Hepatocyte (in vitro differentiated cells): Measurements from ENCODE around the gene CYP2U1.

ENCODE experiments used
- EZH2 ChIP-seq: fragments of 200-600 bp; sonication (generic); IDR thresholded peaks from 2 replicates; pipeline ENCODE4 v1.6.1; 2016; ENCODE audit warnings: antibody characterized with exemption, mild to moderate bottlenecking, borderline replicate concordance
- TF ChIP-seq, protein P1 (sequence below): fragments of 200-600 bp; sonication (generic); IDR thresholded peaks from 2 replicates; pipeline ENCODE4 v1.5.1; 2016; ENCODE audit warnings: antibody characterized with exemption, mild to moderate bottlenecking; ENCODE audit not compliant: poor library complexity

DNA sequence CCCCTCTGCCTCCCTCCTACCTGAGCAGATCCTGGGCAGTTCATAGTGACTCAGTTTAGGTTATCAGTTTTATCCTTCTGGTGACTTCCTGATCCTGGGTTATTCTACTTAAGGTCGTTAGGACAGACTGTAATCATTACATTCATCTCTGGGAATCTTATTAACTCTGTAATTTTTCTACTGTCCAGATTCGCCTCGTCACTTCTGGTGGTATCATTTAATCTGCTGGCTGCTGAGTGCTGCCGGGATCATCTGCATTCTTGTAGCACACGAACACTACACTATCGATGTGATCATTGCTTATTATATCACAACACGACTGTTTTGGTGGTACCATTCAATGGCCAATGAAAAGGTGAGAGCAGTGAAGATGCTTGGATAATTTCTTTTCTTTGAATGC, 23.0 kb upstream of the CYP2U1 start:
- TF ChIP-seq, protein P1, sequence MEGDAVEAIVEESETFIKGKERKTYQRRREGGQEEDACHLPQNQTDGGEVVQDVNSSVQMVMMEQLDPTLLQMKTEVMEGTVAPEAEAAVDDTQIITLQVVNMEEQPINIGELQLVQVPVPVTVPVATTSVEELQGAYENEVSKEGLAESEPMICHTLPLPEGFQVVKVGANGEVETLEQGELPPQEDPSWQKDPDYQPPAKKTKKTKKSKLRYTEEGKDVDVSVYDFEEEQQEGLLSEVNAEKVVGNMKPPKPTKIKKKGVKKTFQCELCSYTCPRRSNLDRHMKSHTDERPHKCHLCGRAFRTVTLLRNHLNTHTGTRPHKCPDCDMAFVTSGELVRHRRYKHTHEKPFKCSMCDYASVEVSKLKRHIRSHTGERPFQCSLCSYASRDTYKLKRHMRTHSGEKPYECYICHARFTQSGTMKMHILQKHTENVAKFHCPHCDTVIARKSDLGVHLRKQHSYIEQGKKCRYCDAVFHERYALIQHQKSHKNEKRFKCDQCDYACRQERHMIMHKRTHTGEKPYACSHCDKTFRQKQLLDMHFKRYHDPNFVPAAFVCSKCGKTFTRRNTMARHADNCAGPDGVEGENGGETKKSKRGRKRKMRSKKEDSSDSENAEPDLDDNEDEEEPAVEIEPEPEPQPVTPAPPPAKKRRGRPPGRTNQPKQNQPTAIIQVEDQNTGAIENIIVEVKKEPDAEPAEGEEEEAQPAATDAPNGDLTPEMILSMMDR = no peak
- TF ChIP-seq EZH2 = no peak
